Activated CD4-positive, alpha-beta T cell treated with anti-CD3 and anti-CD28 coated beads, Interleukin-2, Interleukin-6, amounts not matched to agents 100 ng/mL and 50 ng/mL, durations not matched to agents 16 hours and 8 hours (primary cell): ENCODE data around the gene METTL2B.
"Not testable (repeated sequence)": the region's sequence is repeated elsewhere in the genome, so short reads cannot be mapped to it uniquely, and the experiment has no call there.

Source experiments
- DNase-seq: peaks from one replicate; pipeline ENCODE4 v3.0.0-alpha.2; 2020

The METTL2B gene

GRCh38 chr7:128455543-128456254 lies 20.8 kb upstream of the METTL2B start, which contains the start of gene HILPDA:
HILPDA (plus strand) TSS chr7:128455878; CDS start chr7:128457269, 1,391 bp downstream.
- peak; percentile 97 for DNase-seq

- no peak for DNase-seq
These were observed 20.3 kb upstream of the METTL2B start for GRCh38 chr7:128456255-128456725.

GRCh38 chr7:128457385-128457784 lies 19.2 kb upstream of the METTL2B start:
- DNase-seq = not testable (repeated sequence)

- DNase-seq = peak; percentile 74
These were observed 17.6 kb upstream of the METTL2B start for GRCh38 chr7:128458956-128459355.

- peak; percentile 78 for DNase-seq
These were observed 17.1 kb upstream of the METTL2B start for GRCh38 chr7:128459394-128459878.

- no peak for DNase-seq
These were observed 14.1 kb upstream of the METTL2B start for GRCh38 chr7:128462460-128462859.

- DNase-seq = not testable (repeated sequence)
These were observed 13.2 kb upstream of the METTL2B start for GRCh38 chr7:128463345-128463744.

- DNase-seq = not testable (repeated sequence)
These were observed 12.6 kb upstream of the METTL2B start for GRCh38 chr7:128463933-128464332.

- DNase-seq = not testable (repeated sequence)
These were observed 9.7 kb upstream of the METTL2B start for GRCh38 chr7:128466871-128467270.

- DNase-seq = not testable (repeated sequence)
These were observed 765 bp downstream of the METTL2B start for GRCh38 chr7:128477336-128477690.

GRCh38 chr7:128479082-128479481 lies 2.5 kb downstream of the METTL2B start:
- not testable (repeated sequence) for DNase-seq

GRCh38 chr7:128488134-128488533 lies 11.6 kb downstream of the METTL2B start:
- DNase-seq = not testable (repeated sequence)

- DNase-seq = no peak
These were observed 20.9 kb downstream of the METTL2B start for GRCh38 chr7:128497405-128497804.

- not testable (repeated sequence) for DNase-seq
These were observed 28.9 kb downstream of the METTL2B start for GRCh38 chr7:128505416-128505815.

- DNase-seq = not testable (repeated sequence)
These were observed 30.3 kb downstream of the METTL2B start for GRCh38 chr7:128506819-128507218.

- DNase-seq = not testable (repeated sequence)
These were observed 30.9 kb downstream of the METTL2B start for GRCh38 chr7:128507321-128507993.

- peak; percentile 23 for DNase-seq
These were observed 35.1 kb downstream of the METTL2B start for GRCh38 chr7:128511692-128512091.

- DNase-seq = not testable (repeated sequence)
These were observed 38.7 kb downstream of the METTL2B start for GRCh38 chr7:128515232-128515631.

GRCh38 chr7:128517023-128517422 lies 40.5 kb downstream of the METTL2B start:
- DNase-seq = not testable (repeated sequence)

GRCh38 chr7:128523226-128523931 lies 46.8 kb downstream of the METTL2B start:
- peak; percentile 75 for DNase-seq

GRCh38 chr7:128523932-128524524 lies 47.5 kb downstream of the METTL2B start:
- DNase-seq = not testable (repeated sequence)

- not testable (repeated sequence) for DNase-seq
These were observed 49.0 kb downstream of the METTL2B start for GRCh38 chr7:128525584-128525983.

GRCh38 chr7:128526062-128526466 lies 49.5 kb downstream of the METTL2B start:
- DNase-seq = not testable (repeated sequence)
